OCI-LY3 (cell line): ENCODE data around the gene ACP7.

Experiments used
- CTCF ChIP-seq: fragments of 200-600, 300-600 bp; sonication (generic); IDR thresholded peaks from 2 replicates; pipeline ENCODE4 v1.5.1; 2014; ENCODE audit warnings: antibody characterized with exemption, low read length, low read depth
- EZH2phosphoT487 ChIP-seq: fragments of 200-600 bp; shearing (Covaris generic); IDR thresholded peaks from 2 replicates; pipeline ENCODE4 v1.6.1; 2018; ENCODE audit warnings: antibody characterized with exemption, mixed run types, low read depth

- TF ChIP-seq EZH2phosphoT487: no peak
- no peak for TF ChIP-seq CTCF
Measured at GRCh38 chr19:39119830-39120229, 35.7 kb downstream of the ACP7 start.
